NCI-H2196 treated with DMSO at 0.1 percent for 48 hours (cell line): ENCODE data around the gene ATP2B1.

ENCODE experiments used
- DNase-seq: peaks from one replicate; lab custom pipeline; 2025; ENCODE audit not compliant: unreplicated experiment; lab: John Stamatoyannopoulos, UW

ATP2B1 gene

GRCh38 chr12:89662623-89663022 lies 46.0 kb downstream of the ATP2B1 start:
- no peak for DNase-seq

- DNase-seq = no peak
Measured at GRCh38 chr12:89661706-89662330, 46.8 kb downstream of the ATP2B1 start.

DNA sequence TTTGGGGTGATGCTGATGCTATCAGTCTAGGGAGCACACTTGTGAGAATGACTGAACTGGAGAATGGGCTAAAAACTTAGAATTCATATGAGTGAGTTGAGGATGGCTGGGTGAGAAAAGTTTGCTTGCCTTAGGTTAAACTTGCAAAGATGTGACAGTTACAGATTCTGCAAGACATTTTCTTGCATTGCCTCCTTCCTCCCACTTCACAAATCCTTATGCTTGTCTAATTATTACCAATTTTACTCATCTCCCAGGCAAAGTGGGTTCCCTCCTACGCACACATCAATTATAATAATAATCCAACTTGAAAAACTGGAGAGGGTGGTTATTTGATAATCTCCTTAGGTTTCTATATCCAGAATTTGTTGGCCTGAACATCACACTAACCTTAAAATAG lies 50.9 kb downstream of the ATP2B1 start:
- DNase-seq = no peak

GRCh38 chr12:89657066-89657465 lies 51.6 kb downstream of the ATP2B1 start:
- DNase-seq = no peak

GRCh38 chr12:89655841-89656240 lies 52.8 kb downstream of the ATP2B1 start:
- no peak for DNase-seq

DNA sequence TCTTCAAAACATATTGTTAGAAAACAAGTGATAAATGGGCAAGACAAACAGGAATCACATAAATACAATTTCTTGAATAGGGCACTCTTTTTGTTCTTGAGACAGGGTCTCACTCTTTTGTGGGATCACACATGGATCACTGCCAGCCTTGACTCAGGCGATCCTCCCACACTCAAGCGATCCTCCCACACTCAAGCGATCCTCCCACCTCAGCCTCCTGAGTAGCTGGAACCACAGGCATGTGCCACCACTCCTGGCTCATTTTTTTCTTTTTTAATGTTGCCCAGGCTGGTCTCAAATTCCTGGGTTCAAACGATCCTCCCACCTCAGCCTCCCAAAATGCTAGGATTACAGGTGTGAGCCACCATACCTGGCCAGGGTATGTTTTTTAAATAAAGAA lies 57.4 kb downstream of the ATP2B1 start:
- no peak for DNase-seq

DNA sequence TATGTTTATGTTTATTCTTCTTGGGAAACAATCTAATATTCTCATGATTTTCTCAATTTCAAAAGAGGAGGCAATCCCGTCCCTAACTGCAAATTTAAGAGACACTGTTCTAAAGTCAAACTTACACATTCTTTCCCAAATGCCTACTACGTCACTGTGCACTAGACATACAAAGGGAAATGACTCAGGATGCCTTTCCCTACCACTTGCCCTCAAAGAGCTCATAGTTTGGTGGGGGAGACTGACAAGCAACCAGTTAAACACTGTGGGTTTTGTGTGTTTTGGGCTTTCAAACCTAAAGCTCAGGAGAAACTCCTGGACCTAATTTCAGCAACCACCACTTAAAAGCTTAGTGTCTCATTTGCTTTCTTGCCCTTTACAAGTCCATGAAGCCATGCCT lies 58.4 kb downstream of the ATP2B1 start:
- DNase-seq = no peak

GRCh38 chr12:89649820-89650219 lies 58.8 kb downstream of the ATP2B1 start:
- DNase-seq = no peak

GRCh38 chr12:89649139-89649538 lies 59.5 kb downstream of the ATP2B1 start:
- DNase-seq = no peak

- DNase-seq = no peak
Measured at GRCh38 chr12:89648211-89648930, 60.3 kb downstream of the ATP2B1 start.

GRCh38 chr12:89645434-89645833 lies 63.2 kb downstream of the ATP2B1 start:
- DNase-seq = no peak

DNA sequence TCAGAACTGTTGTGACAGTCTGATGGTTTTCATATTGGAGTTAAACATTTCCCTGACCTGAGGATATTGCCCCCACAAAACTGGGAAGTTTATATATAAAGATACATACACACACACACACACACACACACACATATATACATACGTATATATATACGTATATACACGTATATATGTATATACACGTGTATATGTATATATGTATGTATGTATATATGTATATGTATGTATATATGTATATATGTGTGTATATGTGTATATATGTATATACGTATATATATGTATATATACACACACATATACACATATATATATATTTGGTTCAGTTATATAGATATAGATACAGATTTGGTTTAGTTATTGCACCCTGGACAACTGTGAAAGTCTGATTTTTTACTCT lies 65.7 kb downstream of the ATP2B1 start:
- no peak for DNase-seq

GRCh38 chr12:89636776-89637160 lies 71.9 kb downstream of the ATP2B1 start:
- DNase-seq = no peak

GRCh38 chr12:89636052-89636775 lies 72.4 kb downstream of the ATP2B1 start:
- no peak for DNase-seq

DNA sequence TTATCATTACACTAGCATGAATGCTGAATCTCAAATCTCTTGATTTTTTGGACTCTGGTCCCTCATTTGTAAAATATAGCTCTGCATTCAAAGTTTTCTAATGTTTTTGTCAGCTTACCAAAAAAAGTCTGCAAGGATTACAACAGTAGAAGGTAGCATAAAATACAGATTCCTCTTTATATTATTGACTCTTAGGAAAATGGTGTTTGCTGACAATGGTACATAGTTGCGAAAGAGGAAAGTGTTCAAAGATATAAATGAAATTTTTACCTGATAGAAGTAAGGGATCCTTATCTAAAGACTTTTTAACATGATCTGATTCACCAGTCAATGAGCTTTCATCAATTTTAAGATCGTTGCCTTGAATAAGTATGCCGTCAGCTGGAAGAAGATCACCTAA lies 74.1 kb downstream of the ATP2B1 start:
- DNase-seq = no peak

GRCh38 chr12:89632778-89633177 lies 75.9 kb downstream of the ATP2B1 start:
- no peak for DNase-seq

- DNase-seq = no peak
Measured at GRCh38 chr12:89622115-89622514, 86.5 kb downstream of the ATP2B1 start.

DNA sequence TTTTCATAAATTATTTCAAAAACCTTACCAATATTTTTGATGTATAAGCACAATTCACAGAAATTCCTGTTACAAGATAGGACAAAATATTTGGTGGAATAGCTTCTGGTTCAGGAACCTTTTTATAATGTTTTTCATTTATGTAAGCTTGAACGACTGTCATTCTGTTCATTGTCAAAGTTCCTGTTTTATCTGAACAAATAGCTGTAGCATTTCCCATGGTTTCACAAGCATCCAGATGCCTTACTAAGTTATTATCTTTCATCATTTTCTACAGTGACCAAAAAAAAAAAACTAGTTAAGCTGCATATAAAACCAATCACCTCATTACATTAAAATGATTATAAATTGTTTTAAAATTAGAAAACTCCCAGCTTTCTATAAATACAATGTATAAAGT lies 87.1 kb downstream of the ATP2B1 start:
- no peak for DNase-seq

DNA sequence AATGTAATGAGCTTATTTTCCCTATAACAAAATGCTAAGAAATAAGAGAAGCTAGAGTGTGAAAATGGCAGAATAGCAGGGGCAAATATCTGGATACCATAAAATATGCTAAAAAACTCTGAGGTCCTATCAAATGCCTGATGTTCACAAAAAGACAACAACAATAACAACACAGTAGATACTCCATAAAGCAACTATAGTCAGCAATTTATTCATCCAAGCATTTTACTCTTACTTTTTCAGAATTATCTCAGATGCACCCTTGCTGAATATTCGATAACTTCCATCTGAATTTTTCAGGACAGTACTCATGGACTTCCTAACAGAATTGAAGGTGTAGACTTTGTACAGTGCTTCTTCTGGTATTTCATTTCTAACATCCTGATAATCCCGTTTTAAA lies 88.9 kb downstream of the ATP2B1 start:
- no peak for DNase-seq

DNA sequence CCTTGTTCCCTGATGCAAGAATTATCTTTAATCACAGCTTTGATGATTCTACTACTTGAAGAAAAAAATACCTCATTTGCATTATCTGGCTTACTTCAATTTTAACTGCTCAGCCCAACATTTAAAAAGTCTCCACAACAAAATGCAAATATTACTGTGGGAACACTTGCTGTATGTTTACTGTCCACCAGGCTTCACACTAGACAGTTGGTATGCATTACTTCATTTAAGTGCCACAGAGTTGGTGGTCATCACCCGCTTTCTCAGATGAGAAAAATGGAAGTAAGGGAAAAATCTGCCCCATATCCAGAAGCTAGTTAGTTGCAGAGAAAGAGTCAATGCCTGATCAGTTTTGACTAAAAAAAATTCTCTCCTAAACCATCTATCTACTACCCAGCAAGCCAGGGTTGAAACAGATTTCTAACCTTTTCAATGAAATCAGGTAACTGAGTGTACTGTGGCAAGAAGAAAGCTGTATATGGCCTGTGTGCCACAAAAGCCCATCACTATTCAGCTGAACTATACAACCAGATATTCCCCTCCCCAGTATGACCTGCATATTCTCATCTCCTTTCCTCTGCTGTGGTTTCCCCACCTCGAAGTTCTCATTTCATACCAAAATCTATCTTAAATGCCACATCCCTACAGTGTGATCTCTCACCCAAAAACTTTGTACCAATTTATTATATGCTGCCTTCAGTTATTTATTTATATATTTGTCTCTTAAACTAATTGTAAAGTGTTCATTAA lies 90.3 kb downstream of the ATP2B1 start:
- DNase-seq = no peak

- no peak for DNase-seq
Measured at GRCh38 chr12:89610366-89610765, 98.3 kb downstream of the ATP2B1 start.

- DNase-seq = no peak
Measured at GRCh38 chr12:89603678-89604077, 105.0 kb downstream of the ATP2B1 start.
